Inflammatory macrophage treated with lipopolysaccharide for 1 hour (primary cell): ENCODE measurements around the gene PPM1K.
"Not testable (repeated sequence)": the region's sequence is repeated elsewhere in the genome, so short reads cannot be mapped to it uniquely, and the experiment has no call there.

Source experiments
- DNase-seq, 2 donors: peaks; one replicate each; pipeline ENCODE4 v3.0.0-alpha.2; 2020 to 2022

The PPM1K gene

GRCh38 chr4:88284439-88285234 is at the start of gene PPM1K:
Gene PPM1K (minus strand): TSS chr4:88284561. CDS start chr4:88278583, 5,978 bp downstream.
- DNase-seq, result peak; percentile 99

DNA sequence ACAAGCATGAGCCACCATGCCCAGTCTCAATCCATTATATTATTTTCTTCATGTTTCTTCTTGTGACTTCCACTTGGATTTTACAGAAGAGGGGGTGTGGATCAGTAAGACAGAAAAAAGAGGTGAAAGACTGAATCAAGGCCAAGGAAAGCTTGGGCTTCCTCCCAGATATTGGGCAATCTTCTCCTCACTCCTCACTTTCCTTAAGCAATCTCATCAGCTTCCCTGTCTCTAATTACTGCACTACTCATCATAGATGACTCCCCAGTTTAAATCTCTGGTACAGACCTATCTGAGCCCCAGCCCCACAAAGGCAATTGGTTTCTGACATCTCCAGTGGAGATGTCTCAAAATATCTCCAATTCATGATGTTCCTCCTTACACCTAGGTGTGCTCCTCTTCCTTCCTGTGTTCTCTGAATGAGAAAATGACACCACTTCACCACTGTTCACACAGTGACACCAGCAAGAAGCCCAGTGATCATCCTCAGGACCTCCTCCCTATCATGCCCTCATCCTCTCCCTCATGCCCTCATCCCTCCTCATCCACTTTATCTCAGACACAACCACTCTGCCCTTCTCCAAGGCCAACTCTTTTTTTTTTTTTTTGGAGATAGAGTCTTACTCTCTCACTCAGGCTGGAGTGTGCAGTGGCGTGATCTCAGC is 49.5 kb upstream of the PPM1K start:
- DNase-seq, result no peak

GRCh38 chr4:88327665-88328064 is 43.3 kb upstream of the PPM1K start:
- no peak for DNase-seq

DNA sequence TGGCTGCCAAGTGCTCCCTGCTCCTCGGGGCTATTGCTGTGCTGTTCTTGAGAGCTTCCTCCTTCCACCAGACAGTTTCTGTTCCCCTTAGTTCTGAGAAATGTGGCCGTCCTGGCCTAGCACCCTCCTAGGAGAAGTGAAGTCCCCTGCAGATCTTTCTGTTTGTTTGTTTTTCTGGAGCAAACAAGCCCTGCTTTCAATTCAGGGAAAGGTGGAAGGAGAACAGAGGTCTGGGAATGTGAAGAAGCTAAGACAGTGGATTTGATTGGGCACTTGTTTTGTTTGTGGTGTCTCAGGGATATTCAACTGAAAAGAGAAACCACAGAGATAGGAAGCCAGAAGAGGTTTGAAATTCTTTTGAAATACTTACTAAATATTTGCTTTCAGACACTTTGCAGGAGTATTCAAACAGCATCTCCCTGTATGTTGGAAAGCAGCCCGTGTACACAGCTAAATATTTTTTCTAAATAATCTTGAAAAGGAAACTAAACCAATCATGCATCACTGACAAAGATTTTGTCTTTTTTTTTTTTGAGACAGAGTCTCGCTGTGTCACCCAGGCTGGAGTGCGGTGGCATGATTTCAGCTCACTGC is 36.5 kb upstream of the PPM1K start:
- peak; percentile 67 to 74 for DNase-seq

- no peak for DNase-seq
These were observed 35.9 kb upstream of the PPM1K start for GRCh38 chr4:88320224-88320779.

DNA sequence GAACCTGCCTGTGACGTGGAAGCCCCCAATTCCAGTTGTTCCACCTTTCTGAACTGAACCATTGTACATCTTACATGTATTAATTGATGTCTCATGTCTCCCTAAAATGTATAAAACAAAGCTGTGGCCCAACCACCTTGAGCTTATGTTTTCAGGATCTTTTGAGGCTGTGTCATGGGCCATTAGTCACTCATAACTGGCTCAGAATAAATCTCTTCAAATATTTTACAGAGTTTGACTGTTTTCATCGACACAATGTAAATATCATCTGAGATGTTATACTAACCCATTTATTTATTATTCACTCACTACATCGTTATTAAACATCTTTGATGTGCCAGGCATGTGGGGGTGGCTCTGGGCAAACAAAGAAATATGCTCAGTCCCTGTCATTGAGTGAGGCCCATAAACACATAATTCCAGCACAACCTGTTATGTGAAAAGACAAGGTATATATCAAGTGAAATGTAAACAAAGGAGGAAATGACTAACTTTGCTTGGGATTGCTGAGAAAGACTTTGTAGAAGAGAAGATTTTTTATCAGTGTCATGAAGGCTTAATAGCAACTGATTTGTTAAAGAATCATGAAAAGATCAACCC is 34.5 kb upstream of the PPM1K start:
- DNase-seq, result no peak

DNA sequence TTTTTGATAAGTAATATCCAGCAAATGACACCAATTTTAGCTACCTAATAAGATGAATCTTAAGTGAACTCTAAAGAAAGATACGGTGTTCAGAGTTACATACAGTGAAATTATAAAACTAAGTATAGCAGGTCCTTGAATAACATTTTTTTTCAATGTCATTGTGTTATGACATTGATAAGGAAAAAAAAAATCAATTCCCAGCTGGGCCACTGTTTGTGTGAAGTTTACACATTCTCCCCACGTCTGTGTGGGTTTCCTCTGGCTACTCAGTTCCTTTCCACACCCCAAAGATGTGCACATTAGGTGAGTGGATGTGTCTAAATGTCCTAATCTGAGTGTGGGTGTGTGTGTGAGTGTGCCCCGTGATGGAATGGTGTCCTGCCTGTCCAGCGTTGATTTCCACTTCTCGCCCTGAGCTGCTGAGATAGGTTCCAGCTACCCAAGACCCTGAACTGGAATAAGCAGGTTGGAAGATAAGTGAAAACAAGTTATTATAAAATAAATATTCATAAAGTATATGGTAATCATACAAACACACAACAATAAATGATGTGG is 31.2 kb upstream of the PPM1K start:
- no peak for DNase-seq

DNA sequence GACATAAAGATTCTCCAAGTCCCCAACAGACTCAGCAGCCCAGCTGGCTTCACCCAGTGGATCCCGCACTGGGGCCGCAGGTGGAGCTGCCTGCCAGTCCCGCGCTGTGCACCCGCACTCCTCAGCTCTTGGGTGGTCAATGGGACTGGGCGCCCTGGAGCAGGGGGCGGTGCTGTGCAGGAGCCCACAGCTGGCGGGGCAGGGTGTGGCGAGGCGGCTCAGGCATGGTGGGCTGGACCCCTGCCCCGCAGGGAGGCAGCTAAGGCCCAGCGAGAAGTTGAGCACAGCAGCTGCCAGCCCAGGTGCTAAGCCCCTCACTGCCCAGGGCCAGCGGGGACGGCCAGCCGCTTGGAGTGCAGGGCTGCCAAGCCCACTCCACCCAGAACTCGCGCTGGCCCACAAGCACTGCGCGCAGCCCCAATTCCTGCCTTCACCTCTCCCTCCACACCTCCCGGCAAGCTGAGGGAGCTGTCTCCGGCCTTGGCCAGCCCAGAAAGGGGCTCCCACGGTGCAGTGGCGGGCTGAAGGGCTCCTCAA is 28.8 kb upstream of the PPM1K start:
- not testable (repeated sequence) for DNase-seq

- no peak for DNase-seq
These were observed 24.2 kb upstream of the PPM1K start for GRCh38 chr4:88308587-88308986.

DNA sequence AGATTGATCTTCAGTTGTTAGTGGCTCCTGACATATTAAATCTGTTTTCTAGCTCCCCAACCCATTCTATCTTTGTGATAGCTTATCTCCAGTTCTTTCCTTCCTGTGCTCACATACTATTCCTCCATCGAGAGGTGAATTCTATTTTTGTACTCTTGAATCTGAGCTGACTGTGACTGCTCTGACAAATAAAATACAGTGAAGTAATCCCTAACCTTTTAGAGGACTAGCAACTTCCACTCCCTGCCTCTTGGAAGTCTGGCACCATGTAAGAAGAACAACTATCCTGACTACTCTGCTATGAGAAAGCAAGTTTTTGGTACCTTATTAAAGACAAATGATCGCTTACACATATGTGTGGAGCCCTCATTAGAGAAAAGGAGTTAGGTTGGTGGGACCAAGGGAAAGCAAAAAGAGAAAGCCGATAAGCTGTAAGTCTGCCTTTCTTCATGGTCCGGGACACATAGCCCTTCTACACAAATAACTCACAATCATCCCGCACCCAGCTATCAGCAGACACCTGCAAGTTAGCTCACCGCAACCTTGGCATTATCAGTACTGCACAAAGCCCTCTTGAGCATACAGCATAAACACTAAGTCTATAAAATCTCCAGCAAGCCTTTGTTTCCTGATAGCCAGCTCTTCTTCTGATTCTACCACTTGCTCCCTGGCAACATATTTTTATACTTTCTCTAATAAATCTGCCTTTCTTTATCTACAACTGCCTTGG is 13.5 kb upstream of the PPM1K start:
- DNase-seq, result no peak

GRCh38 chr4:88297212-88297516 is 12.8 kb upstream of the PPM1K start:
- DNase-seq, result no peak

DNA sequence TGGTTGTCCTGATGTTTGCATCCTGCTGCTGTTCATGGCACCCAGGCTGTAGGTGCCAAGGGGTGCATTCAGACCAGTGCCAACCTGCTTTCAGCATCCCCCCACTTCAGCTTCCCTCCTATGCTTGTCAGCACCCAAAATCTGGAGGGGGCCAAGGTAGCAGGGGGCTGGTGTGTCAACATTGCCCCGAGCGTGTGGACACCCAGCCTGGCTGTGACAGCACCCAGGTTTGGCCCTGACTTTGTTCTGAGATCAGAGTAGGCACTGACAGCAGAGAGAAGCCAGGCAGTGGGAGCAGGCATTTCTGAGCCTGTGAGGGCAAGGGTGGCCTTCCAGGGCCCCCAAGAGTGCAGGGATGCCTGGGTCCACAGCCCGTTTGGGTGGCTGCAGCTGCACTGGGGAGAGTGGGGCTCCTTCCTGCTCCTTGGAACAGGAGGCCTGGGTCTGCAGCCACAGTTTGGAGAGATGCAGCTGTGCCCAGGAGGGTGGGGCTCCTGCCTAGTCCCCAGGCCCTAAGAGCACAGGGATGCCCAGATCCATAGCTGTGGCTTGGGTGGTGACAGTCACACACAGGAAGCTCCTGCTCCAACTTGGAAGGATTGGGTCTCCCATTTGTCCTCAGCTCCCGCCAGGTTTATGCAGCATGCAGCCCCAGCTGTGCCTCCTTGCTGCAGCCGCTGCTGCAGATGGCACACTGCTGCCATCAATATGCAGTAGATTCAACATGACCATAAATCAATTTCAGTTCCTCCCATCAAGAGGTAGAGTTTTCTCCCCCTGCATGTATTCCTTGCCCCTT is 12.3 kb upstream of the PPM1K start:
- no peak for DNase-seq

DNA sequence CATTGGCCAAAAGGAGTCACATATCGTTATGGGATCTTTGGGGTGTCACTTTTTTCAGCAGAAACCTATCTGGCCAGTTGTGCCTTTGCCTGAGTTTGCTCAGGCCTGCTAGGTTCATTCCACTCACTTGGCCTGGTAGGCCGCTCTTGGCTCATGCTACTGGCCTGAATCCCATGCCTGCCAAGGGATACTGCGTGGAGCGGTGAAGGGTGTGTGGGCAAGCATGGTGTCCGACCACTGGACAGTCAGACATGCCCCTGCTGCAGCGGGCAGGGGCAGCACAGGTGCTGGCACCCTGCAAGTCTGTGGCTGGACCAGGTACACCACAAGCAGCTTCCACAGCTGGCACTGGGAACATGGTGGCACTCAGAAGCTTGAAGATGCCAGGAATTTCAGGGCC is 11.3 kb upstream of the PPM1K start:
- no peak for DNase-seq

- no peak for DNase-seq
These were observed 6.6 kb upstream of the PPM1K start for GRCh38 chr4:88291003-88291402.

GRCh38 chr4:88286897-88287296 is 2.5 kb upstream of the PPM1K start:
- DNase-seq, result no peak

DNA sequence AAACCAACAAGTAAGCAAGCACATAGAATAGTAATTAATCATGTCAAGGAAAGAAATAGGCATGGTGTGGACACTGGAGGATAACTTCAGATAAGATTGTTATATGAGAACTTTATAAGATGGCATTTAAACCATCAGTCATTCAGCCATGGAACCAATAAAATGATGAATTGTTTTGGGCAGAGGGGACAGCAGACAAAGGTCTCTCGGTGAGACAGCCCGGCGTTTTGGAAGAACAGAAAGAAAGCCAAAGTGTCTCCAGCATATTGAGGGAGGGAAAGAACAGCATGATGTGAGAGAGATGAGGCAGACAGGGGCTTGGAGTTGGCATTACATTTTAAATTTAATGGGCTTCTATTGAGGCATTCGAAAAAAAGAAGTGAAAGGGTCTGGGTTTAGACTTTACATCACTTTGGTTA is 883 bp upstream of the PPM1K start:
- DNase-seq, result peak in 1 of 2 donors; percentile 9

DNA sequence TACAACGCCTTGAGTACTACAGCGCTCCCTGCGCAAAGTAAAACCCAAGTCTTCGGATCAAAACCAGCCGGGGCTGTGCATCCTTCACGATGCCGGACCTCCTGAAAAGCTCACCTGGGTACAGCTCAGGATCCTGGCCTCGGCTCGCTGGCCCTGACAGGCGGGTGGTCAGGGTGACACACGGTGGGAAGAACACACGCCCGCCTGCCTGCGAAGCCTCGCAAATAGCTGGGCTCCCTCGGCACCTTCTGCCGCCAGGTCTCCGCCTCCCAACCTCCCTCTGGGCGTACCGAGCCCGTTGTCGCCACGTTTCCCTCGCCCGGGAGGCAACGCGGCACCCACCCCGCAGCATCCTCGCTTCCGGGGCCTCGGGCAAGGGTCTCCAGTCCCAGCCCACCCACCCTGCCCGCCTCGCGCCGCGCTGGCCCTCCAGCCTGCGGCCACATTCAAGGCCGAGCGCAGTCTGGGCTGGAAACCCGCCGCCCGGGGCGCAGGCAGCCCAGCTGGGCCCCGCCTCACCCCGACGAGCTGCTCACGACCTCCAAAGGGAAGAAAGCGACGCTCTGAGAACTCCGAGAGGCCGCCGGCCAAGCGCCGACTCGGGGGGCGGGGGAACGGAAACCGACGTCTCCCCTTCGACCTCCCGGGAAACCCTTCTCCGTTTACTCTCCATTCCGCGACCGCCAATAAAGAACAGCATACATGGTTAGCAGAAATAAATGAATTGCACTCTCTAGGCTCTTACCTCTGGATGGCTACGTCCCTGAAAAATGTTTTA is 511 bp downstream of the PPM1K start:
- peak in 1 of 2 donors; percentile 54 for DNase-seq

DNA sequence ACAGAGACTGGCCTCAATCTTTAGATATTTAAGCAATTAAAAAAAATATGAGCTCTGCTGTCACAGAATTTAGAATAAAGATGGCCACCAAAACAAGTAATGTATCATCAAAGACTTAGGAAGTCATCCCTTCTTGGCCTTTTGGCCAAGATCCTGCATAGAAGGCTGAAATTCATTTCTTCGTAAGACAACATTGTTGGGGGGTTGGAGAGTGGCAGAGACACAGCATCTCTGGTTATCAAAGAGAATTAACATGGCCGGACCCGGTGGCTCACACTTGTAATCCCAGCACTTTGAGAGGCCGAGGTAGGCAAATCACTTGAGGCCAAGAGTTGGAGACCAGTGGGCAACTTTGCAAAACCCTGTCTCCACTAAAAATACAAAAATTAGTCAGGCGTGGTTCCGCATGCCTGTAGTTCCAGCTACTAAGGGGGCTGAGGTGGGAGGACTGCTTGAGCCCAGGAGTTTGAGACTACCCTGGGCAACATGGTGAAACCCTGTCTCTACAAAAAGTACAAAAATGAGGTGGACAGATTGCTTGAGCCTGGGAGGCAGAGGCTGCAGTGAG is 4.0 kb downstream of the PPM1K start:
- no peak for DNase-seq

- no peak for DNase-seq
These were observed 6.6 kb downstream of the PPM1K start for GRCh38 chr4:88277711-88278225.
